Endodermal cell (in vitro differentiated cells): Measurements from ENCODE around the gene LMX1B. TPM values are rescaled to one million over a fixed set of nuclear protein-coding genes. Genes with fewer than 3 reads are reported as not detected.
A peak's percentile ranks its signal among the peaks of the same experiment; 100 is the strongest.

Experiments
- DNase-seq: peaks from one replicate; pipeline ENCODE4 v3.0.0-alpha.2; 2017
- H3K27ac ChIP-seq: 2 replicates; pipeline ENCODE4 v1.5.1; 2013; ENCODE audit warnings: mild to moderate bottlenecking, low read depth, low read length, moderate library complexity
- H3K27me3 ChIP-seq: 2 replicates; pipeline ENCODE4 v1.6.1; 2013; ENCODE audit warnings: mild to moderate bottlenecking, low read length, moderate library complexity; ENCODE audit not compliant: insufficient read depth, control insufficient read depth, poor library complexity, severe bottlenecking
- H3K36me3 ChIP-seq: 2 replicates; pipeline ENCODE4 v1.7.0; 2013; ENCODE audit warnings: mild to moderate bottlenecking, low read length, moderate library complexity; ENCODE audit not compliant: control insufficient read depth, insufficient read depth
- H3K4me1 ChIP-seq: one replicate; pipeline ENCODE4 v1.7.0; 2013; ENCODE audit warnings: low read length; ENCODE audit not compliant: control insufficient read depth, insufficient read depth
- H3K4me3 ChIP-seq: 2 replicates; pipeline ENCODE4 v1.5.1; 2013; ENCODE audit warnings: mild to moderate bottlenecking, low read length, moderate library complexity
- H3K9ac ChIP-seq: 2 replicates; pipeline ENCODE4 v1.6.1; 2013; ENCODE audit warnings: mild to moderate bottlenecking, low read length, moderate library complexity; ENCODE audit not compliant: poor library complexity, severe bottlenecking; ENCODE audit errors: extremely low read depth
- H3K9me3 ChIP-seq: 2 replicates; pipeline ENCODE4 v1.6.1; 2013; ENCODE audit warnings: mild to moderate bottlenecking, low read length, moderate library complexity; ENCODE audit not compliant: control insufficient read depth
- H3K27ac Mint-ChIP-seq: 2 replicates; pipeline ENCODE4 v1.8.0; 2020; ENCODE audit warnings: mixed read lengths
- H3K27me3 Mint-ChIP-seq: 2 replicates; pipeline ENCODE4 v1.8.0; 2021; ENCODE audit warnings: mild to moderate bottlenecking, mixed read lengths; ENCODE audit not compliant: insufficient read depth
- H3K36me3 Mint-ChIP-seq: 2 replicates; pipeline ENCODE4 v1.8.0; 2020; ENCODE audit warnings: low read depth, mixed read lengths
- H3K4me1 Mint-ChIP-seq: 2 replicates; pipeline ENCODE4 v1.8.0; 2020; ENCODE audit warnings: mixed read lengths
- H3K4me3 Mint-ChIP-seq: 2 replicates; pipeline ENCODE4 v1.8.0; 2020; ENCODE audit warnings: mild to moderate bottlenecking, moderate library complexity, mixed read lengths
- H3K9me3 Mint-ChIP-seq: 2 replicates; pipeline ENCODE4 v1.8.0; 2020; ENCODE audit warnings: mild to moderate bottlenecking, mixed read lengths
- WGBS, 2 experiments: methylation state at CpG; one replicate each; pipeline versions ENCODE4 v1.1.5 to v1.1.7; 2013; ENCODE audit warnings: missing lambda C conversion rate in 2 of 2, mixed read lengths in 1 of 2; ENCODE audit not compliant: insufficient coverage in 1 of 2, insufficient read length in 1 of 2; 5-methylcytosine and 5-hydroxymethylcytosine counted together
- total RNA-seq, 2 donors: library from RNA; stranded (reverse); fragmentation: NEBNext Ultra II Directional in 1 of 2; extraction: Animal tissue kit (Norgen Biotek cat#: 25700) in 1 of 2; gene quantifications; 2 replicates in 1 of 2; 3 replicates in 1 of 2; pipeline ENCODE4 v1.2.1, GENCODE V29; 2021
- TF ChIP-seq, protein P1 (sequence below): fragments of 200-600 bp; sonication (generic); conservative IDR thresholded peaks from 2 replicates; pipeline ENCODE4 v1.5.0; 2021; ENCODE audit warnings: antibody characterized with exemption, mild to moderate bottlenecking

LMX1B gene
- total RNA-seq, 2 donors from 2014 or later = 11.1 to 11.4 TPM

DNA sequence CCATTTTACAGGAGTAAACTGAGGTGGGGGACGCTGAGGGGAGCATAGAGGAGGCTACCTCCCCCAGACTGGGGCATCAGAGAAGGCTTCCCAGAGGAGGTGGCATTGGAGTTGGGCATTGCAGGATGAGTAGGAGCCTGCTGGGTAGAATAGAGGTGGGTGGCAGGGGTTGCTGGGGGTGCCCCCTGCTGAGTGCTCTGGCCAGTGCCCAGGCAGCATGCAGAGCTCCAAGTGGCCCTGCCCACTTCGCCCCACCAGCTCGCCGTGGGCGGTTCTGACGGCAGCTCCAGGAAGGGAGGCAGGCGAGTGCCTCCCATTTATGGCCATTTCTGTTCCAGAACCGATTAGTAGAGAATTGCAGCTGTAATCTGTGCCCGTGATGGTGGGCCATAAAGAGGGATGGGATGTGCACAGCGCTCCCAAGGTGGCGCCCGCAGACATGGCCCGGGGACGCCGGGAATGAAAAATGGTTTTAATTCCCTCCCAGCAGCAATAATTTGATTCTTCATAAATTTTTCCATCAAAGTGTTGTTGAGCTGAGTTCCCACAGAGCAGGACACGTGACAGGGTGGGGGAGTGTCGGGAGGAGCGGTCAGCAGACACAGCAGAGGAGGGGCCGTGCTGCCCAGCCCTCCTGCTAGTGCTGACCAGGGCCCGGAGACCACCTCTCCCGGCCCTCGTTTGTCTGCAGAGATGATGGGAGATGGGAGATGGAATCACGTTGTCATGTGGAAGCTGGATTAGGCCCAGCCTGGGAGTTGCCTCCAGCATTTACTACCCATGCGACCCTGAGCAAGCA is 75.5 kb downstream of the LMX1B start:
- Histone ChIP-seq H3K36me3 (peaks cover 10% of the 10 kb centered on the region), H3K9ac (no peak overlapping the region), H3K4me1 (peaks cover 6% of the 10 kb centered on the region), H3K9me3 (no peaks in the 10 kb centered on the region), H3K27me3 (peaks cover 37% of the 10 kb centered on the region), H3K27ac (no peak overlapping the region), H3K4me3 (no peak overlapping the region)
- peaks cover 6% of the 10 kb centered on the region for H3K36me3 Mint-ChIP-seq
- TF ChIP-seq, protein P1, sequence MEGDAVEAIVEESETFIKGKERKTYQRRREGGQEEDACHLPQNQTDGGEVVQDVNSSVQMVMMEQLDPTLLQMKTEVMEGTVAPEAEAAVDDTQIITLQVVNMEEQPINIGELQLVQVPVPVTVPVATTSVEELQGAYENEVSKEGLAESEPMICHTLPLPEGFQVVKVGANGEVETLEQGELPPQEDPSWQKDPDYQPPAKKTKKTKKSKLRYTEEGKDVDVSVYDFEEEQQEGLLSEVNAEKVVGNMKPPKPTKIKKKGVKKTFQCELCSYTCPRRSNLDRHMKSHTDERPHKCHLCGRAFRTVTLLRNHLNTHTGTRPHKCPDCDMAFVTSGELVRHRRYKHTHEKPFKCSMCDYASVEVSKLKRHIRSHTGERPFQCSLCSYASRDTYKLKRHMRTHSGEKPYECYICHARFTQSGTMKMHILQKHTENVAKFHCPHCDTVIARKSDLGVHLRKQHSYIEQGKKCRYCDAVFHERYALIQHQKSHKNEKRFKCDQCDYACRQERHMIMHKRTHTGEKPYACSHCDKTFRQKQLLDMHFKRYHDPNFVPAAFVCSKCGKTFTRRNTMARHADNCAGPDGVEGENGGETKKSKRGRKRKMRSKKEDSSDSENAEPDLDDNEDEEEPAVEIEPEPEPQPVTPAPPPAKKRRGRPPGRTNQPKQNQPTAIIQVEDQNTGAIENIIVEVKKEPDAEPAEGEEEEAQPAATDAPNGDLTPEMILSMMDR = no peak
- WGBS, 2 experiments = 90% methylated on average over 22 to 24 of the region's 24 CpGs
- peaks cover 7% of the 10 kb centered on the region for H3K4me1 Mint-ChIP-seq
- DNase-seq = no peak
- H3K9me3 Mint-ChIP-seq = no peaks in the 10 kb centered on the region
- H3K27ac Mint-ChIP-seq = no peak overlapping the region
- H3K27me3 Mint-ChIP-seq = peaks cover 66% of the 10 kb centered on the region
- H3K4me3 Mint-ChIP-seq = no peak overlapping the region

DNA sequence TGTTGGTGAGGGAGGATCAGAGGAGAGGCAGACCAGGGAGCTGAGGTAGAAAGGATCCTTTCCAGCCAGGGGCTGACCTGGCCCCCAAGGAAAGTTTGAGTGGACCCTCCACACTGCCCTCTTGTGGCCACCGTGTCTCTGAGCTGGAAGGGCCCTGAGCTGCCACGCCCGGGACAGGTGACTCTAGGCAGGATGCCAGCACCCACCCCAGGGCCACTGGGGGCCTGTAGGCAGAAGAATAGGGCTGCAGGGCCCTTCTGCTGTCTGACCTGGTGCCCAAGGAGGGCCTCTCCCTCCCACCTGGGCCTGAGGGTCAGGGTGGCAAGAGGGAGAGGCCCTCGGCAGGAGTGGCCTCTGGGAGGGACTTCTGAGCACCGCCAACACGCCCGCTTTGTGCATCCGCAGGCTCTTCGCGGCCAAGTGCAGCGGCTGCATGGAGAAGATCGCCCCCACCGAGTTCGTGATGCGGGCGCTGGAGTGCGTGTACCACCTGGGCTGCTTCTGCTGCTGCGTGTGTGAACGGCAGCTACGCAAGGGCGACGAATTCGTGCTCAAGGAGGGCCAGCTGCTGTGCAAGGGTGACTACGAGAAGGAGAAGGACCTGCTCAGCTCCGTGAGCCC is 76.8 kb downstream of the LMX1B start:
- no peaks in the 10 kb centered on the region for H3K9me3 Mint-ChIP-seq
- 76% methylated on average over 22 to 25 of the region's 25 CpGs for WGBS, 2 experiments
- DNase-seq = peak; percentile 95
- TF ChIP-seq, protein P1 = peak; percentile 91
- no peak overlapping the region for H3K27ac Mint-ChIP-seq
- Histone ChIP-seq H3K4me1 (peaks cover 6% of the 10 kb centered on the region), H3K4me3 (no peak overlapping the region), H3K36me3 (peaks cover 10% of the 10 kb centered on the region), H3K27ac (no peak overlapping the region), H3K9me3 (no peaks in the 10 kb centered on the region), H3K27me3 (peaks cover 24% of the 10 kb centered on the region), H3K9ac (no peak overlapping the region)
- H3K4me1 Mint-ChIP-seq = peaks cover 7% of the 10 kb centered on the region
- H3K36me3 Mint-ChIP-seq = peaks cover 6% of the 10 kb centered on the region
- H3K4me3 Mint-ChIP-seq = no peak overlapping the region
- peaks cover 60% of the 10 kb centered on the region for H3K27me3 Mint-ChIP-seq

DNA sequence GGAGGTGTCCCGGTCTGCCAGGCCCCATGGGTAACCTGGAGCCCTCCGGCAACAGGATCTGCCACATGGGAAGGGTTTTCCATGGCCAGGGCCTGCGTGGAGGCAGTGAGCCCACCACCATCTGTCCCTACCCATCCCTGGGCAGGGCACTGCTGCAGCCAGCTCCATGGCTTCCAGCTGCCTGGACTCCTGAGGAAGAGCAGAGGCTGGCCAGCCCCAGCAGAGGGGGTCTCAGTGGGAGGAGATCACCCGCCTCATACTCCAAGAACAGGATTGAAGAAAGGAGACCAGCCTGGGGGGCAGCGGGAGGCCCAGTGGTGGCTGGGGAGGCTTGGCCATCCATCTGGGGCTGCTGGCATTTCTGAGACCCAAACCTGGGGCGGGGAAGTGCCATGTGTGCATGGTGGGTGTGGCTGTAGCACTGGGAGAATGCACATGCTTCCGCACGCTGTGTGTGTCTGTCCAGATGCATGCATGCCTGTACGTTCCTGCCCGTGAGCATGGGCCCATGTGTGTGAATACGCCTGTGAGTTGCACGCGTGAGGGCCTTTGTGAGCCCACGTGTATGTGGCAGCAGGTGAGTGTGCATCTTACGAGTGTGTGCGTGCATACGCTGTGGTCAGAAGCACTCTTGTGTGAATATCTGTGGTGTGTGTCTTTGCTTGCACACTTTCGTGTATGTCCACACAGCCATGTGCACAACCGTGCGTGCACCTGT is 78.5 kb downstream of the LMX1B start:
- Mint-ChIP-seq H3K27me3 (peaks cover 47% of the 10 kb centered on the region), H3K9me3 (no peaks in the 10 kb centered on the region), H3K27ac (no peak overlapping the region), H3K36me3 (peaks cover 9% of the 10 kb centered on the region), H3K4me1 (peaks cover 7% of the 10 kb centered on the region), H3K4me3 (no peak overlapping the region)
- no peak overlapping the region for H3K9ac ChIP-seq
- no peak overlapping the region for H3K4me3 ChIP-seq
- peak; percentile 37 for DNase-seq
- TF ChIP-seq, protein P1 = no peak
- WGBS, 2 experiments = 92% methylated on average over 16 to 20 of the region's 20 CpGs
- H3K27me3 ChIP-seq = peaks cover 7% of the 10 kb centered on the region
- H3K36me3 ChIP-seq = peaks cover 10% of the 10 kb centered on the region
- H3K9me3 ChIP-seq = no peaks in the 10 kb centered on the region
- no peak overlapping the region for H3K27ac ChIP-seq
- peaks cover 6% of the 10 kb centered on the region for H3K4me1 ChIP-seq
